ENCODE measurements around the gene SGSM1. TPM values are rescaled to one million over a fixed set of nuclear protein-coding genes. Genes with fewer than 3 reads are reported as not detected.

SGSM1 gene
- total and polyA plus RNA-seq, 2 of the 4 experiments (the other 2 are of a cell fraction) = not detected

GRCh38 chr22:24952837-24953383 is 146.9 kb downstream of the SGSM1 start:
- ATAC-seq (ENCODE audit: low read depth) = peak; percentile 60
- H3K18ac ChIP-seq (ENCODE audit: low read depth, low read length) = no peak overlapping the region
- H2AK5ac ChIP-seq (ENCODE audit: low read depth, low read length) = no peak overlapping the region
- H3K27me3 ChIP-seq (ENCODE audit: control insufficient read depth, insufficient read depth, low read length) = peaks cover 21% of the 10 kb centered on the region
- in situ Hi-C loops (cut with MboI; ENCODE audit: low sequenced_read_pairs) (no loop called here), intact Hi-C loops (cut with micrococcal nuclease) (loop anchor here (1.0 kb wide), 1 partner anchor 95 kb away; no protein-coding TSS in a partner anchor), dilution Hi-C loops (cut with HindIII; ENCODE audit: low sequenced_read_pairs, unreplicated experiment) (no loop called here)
- H3K9me1 ChIP-seq (ENCODE audit: insufficient read depth, low read length) = no peaks in the 10 kb centered on the region
- ChIA-PET POLR2A (ENCODE audit: unreplicated experiment) (no interaction called here), CTCF (no interaction called here)
- TF ChIP-seq CHD1 (IDR thresholded peaks at IDR 0.05; ENCODE audit: low read depth, low read length) (no peak), SMC3 (IDR thresholded peaks at IDR 0.05; ENCODE audit: low read depth, low read length) (no peak), ELK1 (IDR thresholded peaks at IDR 0.05; ENCODE audit: borderline replicate concordance, low read depth, low read length) (no peak), BHLHE40 (IDR thresholded peaks at IDR 0.05; ENCODE audit: low read depth, low read length) (peak; percentile 58), RCOR1 (IDR thresholded peaks at IDR 0.05; ENCODE audit: insufficient replicate concordance, low read length) (no peak), RAD21 (IDR thresholded peaks at IDR 0.05; ENCODE audit: low read length) (no peak), NFE2L2 (IDR thresholded peaks at IDR 0.05; ENCODE audit: low read depth, low read length) (no peak), MAZ (IDR thresholded peaks at IDR 0.05; ENCODE audit: borderline replicate concordance, low read depth, low read length) (no peak), CEBPB (IDR thresholded peaks at IDR 0.05; ENCODE audit: low read depth, low read length) (no peak), MAFK (IDR thresholded peaks at IDR 0.05; ENCODE audit: low read depth, low read length) (no peak), USF2 (IDR thresholded peaks at IDR 0.05; ENCODE audit: low read depth, low read length) (peak; percentile 77), MXI1 (IDR thresholded peaks at IDR 0.05; ENCODE audit: borderline replicate concordance, low read depth, low read length) (no peak), FOS (IDR thresholded peaks at IDR 0.05; ENCODE audit: low read depth, low read length) (no peak)
- H3K56ac ChIP-seq (ENCODE audit: extremely low read depth, insufficient read depth, low read length) = no peak overlapping the region
- no peaks in the 10 kb centered on the region for H3K9me3 ChIP-seq (ENCODE audit: control insufficient read depth, insufficient read depth, low read length)
- no peaks in the 10 kb centered on the region for H3K4me1 ChIP-seq (ENCODE audit: control insufficient read depth, insufficient read depth, low read length)
- H4K91ac ChIP-seq (ENCODE audit: insufficient read depth, low read depth, low read length) = no peak overlapping the region
- H3K36me3 ChIP-seq (ENCODE audit: control insufficient read depth, insufficient read depth, low read length) = no peaks in the 10 kb centered on the region
- H3K9ac ChIP-seq (ENCODE audit: low read depth, low read length) = no peak overlapping the region
- H2AFZ ChIP-seq (replicated peaks; ENCODE audit: low read length, poor library complexity) = peak overlapping the region; percentile 94
- H2BK5ac ChIP-seq (ENCODE audit: low read depth, low read length, poor library complexity, severe bottlenecking) = no peak overlapping the region
- no peak overlapping the region for H2BK120ac ChIP-seq (ENCODE audit: low read depth, low read length)
- no peak overlapping the region for H3K27ac ChIP-seq (ENCODE audit: insufficient read depth, low read length)
- H2AK9ac ChIP-seq (replicated peaks; ENCODE audit: low read depth, low read length, poor library complexity) = no peak overlapping the region
- H2BK20ac ChIP-seq (ENCODE audit: low read depth, low read length) = no peak overlapping the region
- no TSS peak for BruUV-seq (replicated peaks)
- peak overlapping the region; percentile 39 for H3K4me3 ChIP-seq (ENCODE audit: insufficient read depth, low read depth, low read length)
- H4K5ac ChIP-seq (ENCODE audit: low read depth, low read length) = no peak overlapping the region
- no peak overlapping the region; the same call in 1 of the 2 replicates for H3K4me2 ChIP-seq (ENCODE audit: low read depth, low read length)
- no peak overlapping the region for H3K23ac ChIP-seq (ENCODE audit: low read depth, low read length)
- 0% methylated on average over 4 of the region's 35 CpGs; no CpG with 5 or more reads in 1 of the 2 experiments for WGBS, 2 experiments (ENCODE audit: extremely low coverage in 2 of 2, insufficient read length in 1 of 2)
- no peak overlapping the region for H4K8ac ChIP-seq (ENCODE audit: low read depth in 2 of 2, low read length in 2 of 2)
- H4K20me1 ChIP-seq (ENCODE audit: insufficient read depth, low read length) = no peaks in the 10 kb centered on the region
- no peak overlapping the region for H3K4ac ChIP-seq (ENCODE audit: low read depth, low read length)
- no peak overlapping the region for H3K14ac ChIP-seq (replicated peaks; ENCODE audit: low read depth, low read length)
- peak; percentile 7 for DNase-seq
- no peak overlapping the region for H2BK15ac ChIP-seq (ENCODE audit: low read depth, low read length)
- H3K79me1 ChIP-seq (ENCODE audit: low read depth in 1 of 2, low read length in 2 of 2) = no peaks in the 10 kb centered on the region

Data from IMR-90 (cell line).